ENCODE measurements around the gene NMNAT2.

The NMNAT2 gene

DNA sequence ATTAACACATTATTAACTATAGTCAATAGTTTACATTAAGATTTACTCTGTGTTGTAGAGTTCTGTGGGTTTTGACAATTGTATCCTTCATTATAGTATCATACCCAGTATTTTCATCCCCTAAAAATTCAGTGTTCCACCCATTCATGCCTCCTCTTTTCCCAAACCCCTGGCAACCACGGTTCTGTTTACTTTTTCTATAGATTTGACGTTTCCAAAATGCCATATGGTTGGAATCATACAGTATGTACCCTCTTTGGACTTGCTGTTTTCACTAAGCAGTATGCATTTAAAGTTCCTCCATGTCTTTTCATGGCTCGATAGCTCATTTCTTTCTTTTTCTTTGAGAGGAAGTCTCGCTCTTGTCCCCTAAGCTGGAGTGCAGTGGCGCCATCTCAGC is 122.7 kb downstream of the NMNAT2 start:
- TF ChIP-seq, protein P1, sequence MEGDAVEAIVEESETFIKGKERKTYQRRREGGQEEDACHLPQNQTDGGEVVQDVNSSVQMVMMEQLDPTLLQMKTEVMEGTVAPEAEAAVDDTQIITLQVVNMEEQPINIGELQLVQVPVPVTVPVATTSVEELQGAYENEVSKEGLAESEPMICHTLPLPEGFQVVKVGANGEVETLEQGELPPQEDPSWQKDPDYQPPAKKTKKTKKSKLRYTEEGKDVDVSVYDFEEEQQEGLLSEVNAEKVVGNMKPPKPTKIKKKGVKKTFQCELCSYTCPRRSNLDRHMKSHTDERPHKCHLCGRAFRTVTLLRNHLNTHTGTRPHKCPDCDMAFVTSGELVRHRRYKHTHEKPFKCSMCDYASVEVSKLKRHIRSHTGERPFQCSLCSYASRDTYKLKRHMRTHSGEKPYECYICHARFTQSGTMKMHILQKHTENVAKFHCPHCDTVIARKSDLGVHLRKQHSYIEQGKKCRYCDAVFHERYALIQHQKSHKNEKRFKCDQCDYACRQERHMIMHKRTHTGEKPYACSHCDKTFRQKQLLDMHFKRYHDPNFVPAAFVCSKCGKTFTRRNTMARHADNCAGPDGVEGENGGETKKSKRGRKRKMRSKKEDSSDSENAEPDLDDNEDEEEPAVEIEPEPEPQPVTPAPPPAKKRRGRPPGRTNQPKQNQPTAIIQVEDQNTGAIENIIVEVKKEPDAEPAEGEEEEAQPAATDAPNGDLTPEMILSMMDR (IDR thresholded peaks at IDR 0.05; ENCODE audit: low read depth, low read length), result no peak
- DNase-seq (ENCODE audit: extremely low read depth, low read depth), result no peak

DNA sequence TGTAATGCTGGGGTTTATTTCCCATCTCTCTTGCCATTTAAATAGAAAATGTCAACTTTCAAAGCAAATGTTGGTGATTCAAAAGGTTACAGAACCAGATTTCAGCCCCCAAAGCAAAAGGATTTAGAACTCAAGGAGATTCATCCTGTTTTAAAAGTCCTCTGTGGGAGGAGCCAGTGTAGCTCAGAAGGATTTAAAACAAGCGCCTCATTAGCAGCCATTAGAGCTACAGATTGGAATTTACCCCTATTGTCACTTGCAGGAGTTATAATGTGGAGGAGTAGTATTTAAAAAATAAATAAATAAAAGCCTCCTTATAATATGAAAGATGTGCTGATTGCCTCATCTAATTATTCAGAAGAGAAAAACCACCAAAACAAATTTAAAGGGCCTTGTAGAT is 124.3 kb downstream of the NMNAT2 start:
- TF ChIP-seq, protein P1 (IDR thresholded peaks at IDR 0.05; ENCODE audit: low read depth, low read length), result no peak

DNA sequence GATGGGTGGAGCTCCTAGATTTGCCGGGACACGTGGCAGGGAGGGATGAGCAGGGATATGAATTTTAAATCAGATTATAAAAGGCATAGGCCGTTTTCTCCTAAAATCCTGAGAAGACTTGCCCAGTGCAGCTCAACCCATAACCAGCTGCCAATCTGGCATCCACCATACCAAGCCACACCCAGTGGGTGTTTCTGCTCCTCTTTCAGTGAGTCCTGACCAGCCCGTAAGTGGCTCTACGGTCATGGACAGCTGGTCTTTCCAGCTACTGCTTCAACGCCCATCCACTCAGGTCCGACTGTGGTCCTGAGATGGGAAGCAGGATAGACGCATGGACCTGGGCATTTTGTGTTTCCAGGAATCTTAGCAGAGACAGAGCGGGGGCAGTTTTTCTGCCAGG is 124.9 kb downstream of the NMNAT2 start:
- TF ChIP-seq, protein P1 (IDR thresholded peaks at IDR 0.05; ENCODE audit: low read depth, low read length), result no peak
- no peak for DNase-seq (ENCODE audit: extremely low read depth, low read depth)

More for the DNA sequence above, 124.3 kb downstream of the NMNAT2 start:
- no peak for DNase-seq (ENCODE audit: extremely low read depth, low read depth)

DNA sequence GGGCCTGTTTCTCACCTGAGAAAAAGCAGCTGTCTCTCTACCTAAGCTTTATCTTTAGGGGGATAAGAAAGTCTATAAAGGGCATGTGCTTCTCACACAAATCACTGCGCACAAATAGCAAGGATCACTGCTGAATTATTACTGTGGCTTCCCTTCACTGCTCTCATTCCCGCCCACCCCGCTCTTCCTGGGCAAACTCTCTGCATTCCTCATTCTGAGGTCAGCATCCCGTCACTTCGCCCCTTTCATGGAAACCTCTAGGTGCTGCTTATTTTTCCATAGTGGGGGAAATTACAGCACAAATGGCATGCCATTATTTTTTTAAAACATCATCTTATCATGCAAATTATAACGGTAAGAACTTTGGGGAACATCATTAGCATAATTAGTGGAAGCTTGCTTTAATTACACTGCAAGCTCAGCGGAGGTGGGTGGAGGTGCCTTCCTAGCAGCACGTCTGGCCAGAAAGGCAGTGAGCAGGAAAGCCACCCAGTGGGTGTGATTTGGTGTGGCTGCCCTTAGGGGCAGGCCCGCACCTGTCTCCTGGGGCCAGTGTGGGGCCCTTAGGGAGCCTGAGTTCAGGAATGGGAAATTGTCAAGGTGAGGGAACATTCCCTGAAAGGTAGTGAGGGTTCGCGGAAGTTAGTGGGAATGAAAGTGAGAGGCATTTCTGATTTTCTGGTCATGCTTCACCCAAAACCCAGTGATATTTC is 126.2 kb downstream of the NMNAT2 start:
- TF ChIP-seq, protein P1 (IDR thresholded peaks at IDR 0.05; ENCODE audit: low read depth, low read length), result no peak
- no peak for DNase-seq (ENCODE audit: extremely low read depth, low read depth)

DNA sequence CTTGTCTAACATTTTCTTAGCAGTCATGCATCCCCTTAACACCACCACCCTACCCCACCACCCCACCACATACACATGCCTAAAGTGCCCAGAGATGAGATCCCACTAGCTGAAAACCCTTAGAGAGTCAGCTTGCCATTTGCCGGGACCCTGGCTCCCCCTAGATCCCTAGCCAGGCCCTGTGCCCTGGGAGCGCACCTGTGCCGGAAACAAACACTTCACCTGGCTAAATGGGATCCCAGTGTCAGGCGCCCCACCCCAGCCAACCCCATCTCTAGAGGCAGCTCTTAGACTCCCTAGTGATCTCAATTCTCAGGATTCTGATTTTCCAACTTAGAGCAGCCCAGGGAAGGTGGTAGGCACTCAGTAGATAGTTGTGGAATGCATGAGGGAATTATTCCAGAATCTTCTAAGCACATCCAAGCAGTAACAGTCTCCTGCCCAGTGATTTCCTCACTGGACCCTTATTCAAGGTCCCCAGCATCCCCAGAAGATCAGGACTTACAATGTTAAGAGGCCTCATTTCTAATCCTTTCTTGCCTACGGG is 126.9 kb downstream of the NMNAT2 start:
- TF ChIP-seq, protein P1 (IDR thresholded peaks at IDR 0.05; ENCODE audit: low read depth, low read length), result no peak
- no peak for DNase-seq (ENCODE audit: extremely low read depth, low read depth)

DNA sequence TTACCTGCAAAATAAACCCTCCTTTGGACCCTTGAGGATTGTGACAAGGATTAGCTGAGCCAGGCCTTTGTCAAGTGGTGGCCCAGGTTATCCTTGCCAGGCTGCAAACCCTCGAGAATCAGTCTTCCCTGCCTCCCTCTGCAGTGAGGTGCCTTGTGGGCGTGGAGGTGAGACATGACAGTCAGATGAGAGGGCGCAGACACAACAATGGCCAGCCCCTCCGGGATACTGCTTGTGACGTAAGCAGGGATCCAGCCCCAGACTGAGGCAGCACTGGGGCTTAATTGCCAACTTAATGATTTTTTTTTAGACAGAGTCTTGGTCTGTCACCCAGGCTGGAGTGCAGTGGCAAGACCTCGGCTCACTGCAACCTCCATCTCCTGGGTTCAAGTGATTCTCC is 127.6 kb downstream of the NMNAT2 start:
- TF ChIP-seq, protein P1 (IDR thresholded peaks at IDR 0.05; ENCODE audit: low read depth, low read length), result no peak
- no peak for DNase-seq (ENCODE audit: extremely low read depth, low read depth)

DNA sequence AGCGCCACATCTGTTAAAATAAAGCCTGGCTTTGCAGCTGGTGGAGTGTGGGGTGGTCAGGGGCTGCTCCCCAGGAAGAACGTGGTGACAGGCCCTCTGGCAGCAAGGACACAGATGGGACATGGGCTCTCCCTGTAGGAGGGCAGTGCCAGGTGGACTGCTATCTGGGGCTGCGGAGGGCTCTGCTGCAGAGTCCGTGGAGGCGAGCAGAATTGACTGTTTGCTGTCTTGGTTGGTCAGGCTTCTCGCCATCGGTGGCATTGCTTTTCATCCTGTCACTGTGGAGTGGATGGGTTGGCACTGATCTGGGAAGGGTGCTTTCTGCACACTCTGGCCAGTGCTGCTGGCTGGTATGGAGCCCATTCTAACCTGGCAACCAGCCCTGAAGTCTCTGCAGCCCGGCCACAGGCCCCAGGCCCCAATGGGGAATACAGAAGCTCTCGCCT is 129.1 kb downstream of the NMNAT2 start:
- TF ChIP-seq, protein P1 (IDR thresholded peaks at IDR 0.05; ENCODE audit: low read depth, low read length), result no peak
- DNase-seq (ENCODE audit: extremely low read depth, low read depth), result no peak

Measured in AG09319 (cell line).